Neural cell (in vitro differentiated cells): ENCODE results near the gene MIPOL1. TPM values are rescaled to one million over a fixed set of nuclear protein-coding genes. Genes with fewer than 3 reads are reported as not detected.

Experiments used
- H2AFZ ChIP-seq: fragments of 200-600, 300-800 bp; sonication (generic), shearing (Covaris generic); 2 replicates; pipeline ENCODE4 v1.6.0; 2014; ENCODE audit warnings: low read depth, mild to moderate bottlenecking, antibody characterized with exemption, low read length, moderate library complexity
- H3F3A ChIP-seq: fragments of 200-600 bp; shearing (Covaris generic); 2 replicates; pipeline ENCODE4 v1.6.1; 2016; ENCODE audit warnings: mild to moderate bottlenecking, moderate library complexity, mixed read lengths, antibody characterized with exemption, low read length; ENCODE audit not compliant: insufficient read depth, poor library complexity, severe bottlenecking
- H3K27ac ChIP-seq: fragments of 200-600, 300-800 bp; sonication (generic), shearing (Covaris generic); 2 replicates; pipeline ENCODE4 v1.5.1; 2014; ENCODE audit warnings: mild to moderate bottlenecking, low read length, moderate library complexity
- H3K27me3 ChIP-seq: fragments of 300-800, 200-600 bp; sonication (generic), shearing (Covaris generic); 2 replicates; pipeline ENCODE4 v1.6.0; 2014; ENCODE audit warnings: mild to moderate bottlenecking, low read depth, low read length, moderate library complexity; ENCODE audit not compliant: insufficient read depth
- H3K36me3 ChIP-seq: fragments of 300-800, 200-600 bp; sonication (generic), shearing (Covaris generic); 2 replicates; pipeline ENCODE4 v1.5.1; 2014; ENCODE audit warnings: mild to moderate bottlenecking, antibody characterized with exemption, low read length, moderate library complexity; ENCODE audit not compliant: insufficient read depth
- H3K4me2 ChIP-seq: fragments of 300-800, 200-600 bp; sonication (generic), shearing (Covaris generic); 2 replicates; pipeline ENCODE4 v1.6.0; 2014; ENCODE audit warnings: mild to moderate bottlenecking, low read length
- H3K4me3 ChIP-seq: fragments of 300-800, 200-600 bp; sonication (generic), shearing (Covaris generic); 2 replicates; pipeline ENCODE4 v1.5.1; 2014; ENCODE audit warnings: mild to moderate bottlenecking, low read length, moderate library complexity
- H3K79me2 ChIP-seq: fragments of 200-600 bp; shearing (Covaris generic); replicated peaks from 2 replicates; pipeline ENCODE4 v1.6.0; 2014; ENCODE audit warnings: mild to moderate bottlenecking, low read length, moderate library complexity; ENCODE audit not compliant: insufficient read depth
- H3K9ac ChIP-seq: fragments of 300-800, 200-600 bp; sonication (generic), shearing (Covaris generic); 2 replicates; pipeline ENCODE4 v1.6.1; 2016; ENCODE audit warnings: mild to moderate bottlenecking, low read length, mixed read lengths
- H3K9me2 ChIP-seq: fragments of 200-600 bp; shearing (Covaris generic); 2 replicates; pipeline ENCODE4 v1.6.1; 2016; ENCODE audit warnings: mild to moderate bottlenecking, low read length, mixed read lengths; ENCODE audit not compliant: insufficient read depth
- H3K9me3 ChIP-seq: fragments of 200-600, 300-800 bp; sonication (generic), shearing (Covaris generic); 2 replicates; pipeline ENCODE4 v1.6.1; 2016; ENCODE audit warnings: mild to moderate bottlenecking, mixed run types, low read length, moderate library complexity, mixed read lengths
- H4K20me1 ChIP-seq: fragments of 200-600 bp; shearing (Covaris generic); 2 replicates; pipeline ENCODE4 v1.6.1; 2016; ENCODE audit warnings: mild to moderate bottlenecking, mixed run types; ENCODE audit not compliant: insufficient read depth
- CTCF ChIP-seq: fragments of 450-650 bp; IDR thresholded peaks from 2 replicates; pipeline ENCODE4 v1.5.1; 2014; ENCODE audit warnings: antibody characterized with exemption, mild to moderate bottlenecking, moderate library complexity; ENCODE audit not compliant: poor library complexity, severe bottlenecking
- EP300 ChIP-seq: fragments of 450-650 bp; conservative IDR thresholded peaks from 2 replicates; pipeline ENCODE4 v1.6.1; 2014; ENCODE audit warnings: antibody characterized with exemption, mild to moderate bottlenecking, moderate library complexity; ENCODE audit not compliant: poor library complexity, severe bottlenecking
- EZH2 ChIP-seq: fragments of 200-600, 300-800 bp; shearing (Covaris generic), sonication (generic); IDR thresholded peaks from 2 replicates; pipeline ENCODE4 v1.6.1; 2014; ENCODE audit warnings: antibody characterized with exemption, low read length, borderline replicate concordance, mild to moderate bottlenecking; ENCODE audit not compliant: insufficient read depth, poor library complexity, severe bottlenecking
- MXI1 ChIP-seq: fragments of 450-650 bp; conservative IDR thresholded peaks from 2 replicates; pipeline ENCODE4 v1.6.1; 2014; ENCODE audit warnings: antibody characterized with exemption, mild to moderate bottlenecking; ENCODE audit not compliant: poor library complexity, severe bottlenecking
- POLR2AphosphoS5 ChIP-seq: IDR thresholded peaks from 2 replicates; pipeline ENCODE4 v1.6.1; 2012
- RAD21 ChIP-seq: fragments of 450-650 bp; conservative IDR thresholded peaks from 2 replicates; pipeline ENCODE4 v1.6.1; 2014; ENCODE audit warnings: antibody characterized with exemption, mild to moderate bottlenecking, moderate library complexity
- REST ChIP-seq: IDR thresholded peaks from 2 replicates; pipeline ENCODE4 v1.6.1; 2012; ENCODE audit warnings: borderline replicate concordance
- SMC3 ChIP-seq: fragments of 450-650 bp; conservative IDR thresholded peaks from 2 replicates; pipeline ENCODE4 v1.6.1; 2014; ENCODE audit warnings: antibody characterized with exemption, mild to moderate bottlenecking, moderate library complexity; ENCODE audit not compliant: poor library complexity
- TAF1 ChIP-seq: IDR thresholded peaks from 2 replicates; pipeline ENCODE4 v1.6.1; 2012; ENCODE audit warnings: low read depth
- polyA plus RNA-seq: library from polyadenylated mRNA; depleted of rRNA; stranded (reverse); fragments of >200 nt; gene quantifications from 2 replicates; pipeline ENCODE4 v1.2.3, GENCODE V29; 2014

Gene MIPOL1
- polyA plus RNA-seq, 1 donor from 2014 or later: 1.3 TPM

GRCh38 chr14:37272569-37272968 is 74.8 kb downstream of the MIPOL1 start:
- no peaks in the 10 kb centered on the region for H3K9me2 ChIP-seq
- H3F3A ChIP-seq: no peaks in the 10 kb centered on the region
- H2AFZ ChIP-seq: no peak overlapping the region
- no peaks in the 10 kb centered on the region for H3K9me3 ChIP-seq
- no peaks in the 10 kb centered on the region for H3K36me3 ChIP-seq
- no peaks in the 10 kb centered on the region for H3K79me2 ChIP-seq
- TF ChIP-seq CTCF: no peak
- no peak for TF ChIP-seq RAD21
- no peak for TF ChIP-seq EP300
- TF ChIP-seq REST: no peak
- no peak for TF ChIP-seq MXI1
- no peak for TF ChIP-seq EZH2
- no peak for TF ChIP-seq SMC3
- TF ChIP-seq POLR2AphosphoS5: no peak
- TF ChIP-seq TAF1: no peak
- H3K4me3 ChIP-seq: no peak overlapping the region
- H3K9ac ChIP-seq: no peak overlapping the region
- H3K27ac ChIP-seq: no peak overlapping the region
- H3K27me3 ChIP-seq: no peaks in the 10 kb centered on the region
- H3K4me2 ChIP-seq: no peak overlapping the region
- no peaks in the 10 kb centered on the region for H4K20me1 ChIP-seq

DNA sequence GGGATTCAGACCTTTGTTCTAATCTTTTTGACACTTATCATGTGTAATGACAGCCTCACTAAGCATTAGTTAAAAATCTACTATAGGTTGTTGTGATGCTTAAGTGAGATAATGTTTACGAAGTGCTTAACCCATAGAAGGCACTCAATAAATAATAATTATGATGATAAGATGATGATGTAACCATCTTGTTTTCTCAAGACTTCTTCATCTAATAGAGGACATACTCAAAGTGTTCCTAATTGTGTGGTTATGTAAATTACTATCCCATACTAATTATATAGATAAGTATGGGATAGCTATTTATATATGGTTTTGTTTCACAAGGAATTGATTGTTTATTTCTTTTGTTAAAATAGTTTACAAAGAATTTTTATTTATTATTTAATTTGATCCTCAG is 76.9 kb downstream of the MIPOL1 start:
- Histone ChIP-seq H3K9me3 (no peaks in the 10 kb centered on the region), H3K79me2 (no peaks in the 10 kb centered on the region), H3K9me2 (no peaks in the 10 kb centered on the region), H3K36me3 (no peaks in the 10 kb centered on the region), H3K27ac (no peak overlapping the region), H3F3A (no peaks in the 10 kb centered on the region), H4K20me1 (no peaks in the 10 kb centered on the region), H3K4me3 (no peak overlapping the region), H3K27me3 (no peaks in the 10 kb centered on the region), H3K9ac (no peak overlapping the region), H3K4me2 (no peak overlapping the region), H2AFZ (no peak overlapping the region)
- TF ChIP-seq CTCF (no peak), RAD21 (no peak), SMC3 (no peak), REST (no peak), EP300 (no peak), TAF1 (no peak), MXI1 (no peak), EZH2 (no peak), POLR2AphosphoS5 (no peak)
